ENCODE data around the gene STMN1.
"Not testable (repeated sequence)": the region's sequence is repeated elsewhere in the genome, so short reads cannot be mapped to it uniquely, and the experiment has no call there.

Gene STMN1

GRCh38 chr1:25905680-25906643 lies at the start of gene STMN1:
TSS of gene STMN1 (minus strand) at chr1:25906419. CDS start at chr1:25904676, 1,743 bp downstream.
- DNase-seq (ENCODE audit: low read depth in 2 of 2): peak; percentile 76

- no peak for DNase-seq (ENCODE audit: low read depth in 2 of 2)
Observed at GRCh38 chr1:25955553-25955952, 49.3 kb upstream of the STMN1 start.

- no peak for DNase-seq (ENCODE audit: low read depth in 2 of 2)
Observed at GRCh38 chr1:25954282-25954938, 48.2 kb upstream of the STMN1 start.

- DNase-seq (ENCODE audit: low read depth in 2 of 2): no peak
Observed at GRCh38 chr1:25952841-25953401, 46.7 kb upstream of the STMN1 start.

- DNase-seq (ENCODE audit: low read depth in 2 of 2): no peak
Observed at GRCh38 chr1:25948641-25949040, 42.4 kb upstream of the STMN1 start.

- DNase-seq (ENCODE audit: low read depth in 2 of 2): no peak
Observed at GRCh38 chr1:25947027-25947426, 40.8 kb upstream of the STMN1 start.

- no peak for DNase-seq (ENCODE audit: low read depth in 2 of 2)
Observed at GRCh38 chr1:25945761-25946160, 39.5 kb upstream of the STMN1 start.

- no peak for DNase-seq (ENCODE audit: low read depth in 2 of 2)
Observed at GRCh38 chr1:25944986-25945385, 38.8 kb upstream of the STMN1 start.

- not testable (repeated sequence) for DNase-seq (ENCODE audit: low read depth in 2 of 2)
Observed at GRCh38 chr1:25943511-25943910, 37.3 kb upstream of the STMN1 start.

GRCh38 chr1:25936947-25937346 lies 30.7 kb upstream of the STMN1 start:
- DNase-seq (ENCODE audit: low read depth in 2 of 2): no peak

GRCh38 chr1:25933479-25934365 lies 27.5 kb upstream of the STMN1 start:
- DNase-seq (ENCODE audit: low read depth in 2 of 2): no peak

GRCh38 chr1:25932811-25933400 lies 26.7 kb upstream of the STMN1 start:
- not testable (repeated sequence) for DNase-seq (ENCODE audit: low read depth in 2 of 2)

- no peak for DNase-seq (ENCODE audit: low read depth in 2 of 2)
Observed at GRCh38 chr1:25932321-25932720, 26.1 kb upstream of the STMN1 start.

GRCh38 chr1:25929016-25929415 lies 22.8 kb upstream of the STMN1 start:
- DNase-seq (ENCODE audit: low read depth in 2 of 2): no peak

GRCh38 chr1:25927521-25928265 lies 21.5 kb upstream of the STMN1 start:
- no peak for DNase-seq (ENCODE audit: low read depth in 2 of 2)

GRCh38 chr1:25926731-25927496 lies 20.7 kb upstream of the STMN1 start:
- DNase-seq (ENCODE audit: low read depth in 2 of 2): no peak

- DNase-seq (ENCODE audit: low read depth in 2 of 2): no peak
Observed at GRCh38 chr1:25924454-25924853, 18.2 kb upstream of the STMN1 start.

GRCh38 chr1:25922971-25923552 lies 16.8 kb upstream of the STMN1 start:
- DNase-seq (ENCODE audit: low read depth in 2 of 2): no peak
